Activated CD4-positive, alpha-beta memory T cell treated with anti-CD3 and anti-CD28 coated beads for 36 hours (primary cell): ENCODE data around the gene TAS2R1. TPM values are rescaled to one million over a fixed set of nuclear protein-coding genes. Genes with fewer than 3 reads are reported as not detected.
"Not testable (repeated sequence)": the region's sequence is repeated elsewhere in the genome, so short reads cannot be mapped to it uniquely, and the experiment has no call there.

Source experiments
- CTCF ChIA-PET: fragments of 350-600 bp; sonication (Branson Sonifier 250); formaldehyde crosslinking; loops from one replicate; lab custom pipeline; 2021; ENCODE audit warnings: antibody characterized with exemption, inconsistent platforms; lab: Charles Lee
- POLR2A ChIA-PET: fragments of 350-600 bp; sonication (Branson Sonifier 250); formaldehyde crosslinking; loops from one replicate; lab custom pipeline; 2021; ENCODE audit warnings: antibody characterized with exemption; lab: Charles Lee
- DNase-seq: peaks from one replicate; pipeline ENCODE4 v3.0.0-alpha.2; 2020
- H3K27ac Mint-ChIP-seq: one replicate; pipeline ENCODE4 v1.8.0; 2021; ENCODE audit warnings: mixed read lengths
- H3K27me3 Mint-ChIP-seq: one replicate; pipeline ENCODE4 v1.8.0; 2021; ENCODE audit warnings: mixed read lengths
- H3K36me3 Mint-ChIP-seq: one replicate; pipeline ENCODE4 v1.8.0; 2021; ENCODE audit warnings: mixed read lengths
- H3K4me1 Mint-ChIP-seq: one replicate; pipeline ENCODE4 v1.8.0; 2021; ENCODE audit warnings: low read depth, mixed read lengths
- H3K4me3 Mint-ChIP-seq: one replicate; pipeline ENCODE4 v1.8.0; 2021; ENCODE audit warnings: mild to moderate bottlenecking, mixed read lengths
- H3K9me3 Mint-ChIP-seq: one replicate; pipeline ENCODE4 v1.8.0; 2021; ENCODE audit warnings: mixed read lengths
- intact Hi-C: fragments of 100-400 bp; cut with micrococcal nuclease; formaldehyde crosslinking; loops from one replicate; pipeline ENCODE4 v1.15.1; 2023
- total RNA-seq, 2 experiments: library from RNA; stranded (reverse); gene quantifications; one replicate each; pipeline ENCODE4 v1.2.3, GENCODE V29; 2021

TAS2R1 gene
- total RNA-seq, 2 experiments from 2014 or later = not detected

DNA sequence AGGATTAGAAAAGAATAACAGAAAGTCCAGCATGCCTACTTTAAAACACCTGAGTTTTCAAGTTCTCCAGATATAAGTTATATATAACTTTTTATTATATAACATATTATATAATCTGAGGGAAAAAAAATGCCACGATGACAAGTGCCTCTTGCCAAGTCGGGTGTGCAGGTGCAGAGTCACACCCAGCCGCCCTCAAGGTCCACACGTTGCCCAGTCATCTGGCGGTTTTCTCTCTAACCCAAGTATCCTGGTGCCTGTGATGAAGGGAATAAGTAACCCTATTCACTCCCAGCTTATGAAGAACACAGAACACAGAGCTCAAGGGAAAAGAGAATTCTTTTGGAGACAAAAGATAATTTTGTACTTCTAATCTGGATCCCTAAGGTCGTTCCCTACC is 31.8 kb downstream of the TAS2R1 start:
- DNase-seq, intact Hi-C loops, H3K4me1 Mint-ChIP-seq, POLR2A ChIA-PET, H3K9me3 Mint-ChIP-seq, H3K27me3 Mint-ChIP-seq, H3K4me3 Mint-ChIP-seq, H3K36me3 Mint-ChIP-seq, H3K27ac Mint-ChIP-seq: not testable (repeated sequence)
- CTCF ChIA-PET = interaction anchor here (1.4 kb wide), 1 partner anchor 15 kb away, joined by 3 read pairs; no protein-coding TSS in a partner anchor

GRCh38 chr5:9597322-9597721 is 32.8 kb downstream of the TAS2R1 start:
- H3K9me3 Mint-ChIP-seq, intact Hi-C loops, H3K27ac Mint-ChIP-seq, H3K36me3 Mint-ChIP-seq, H3K4me3 Mint-ChIP-seq, H3K27me3 Mint-ChIP-seq, DNase-seq, CTCF ChIA-PET, POLR2A ChIA-PET, H3K4me1 Mint-ChIP-seq: not testable (repeated sequence)

DNA sequence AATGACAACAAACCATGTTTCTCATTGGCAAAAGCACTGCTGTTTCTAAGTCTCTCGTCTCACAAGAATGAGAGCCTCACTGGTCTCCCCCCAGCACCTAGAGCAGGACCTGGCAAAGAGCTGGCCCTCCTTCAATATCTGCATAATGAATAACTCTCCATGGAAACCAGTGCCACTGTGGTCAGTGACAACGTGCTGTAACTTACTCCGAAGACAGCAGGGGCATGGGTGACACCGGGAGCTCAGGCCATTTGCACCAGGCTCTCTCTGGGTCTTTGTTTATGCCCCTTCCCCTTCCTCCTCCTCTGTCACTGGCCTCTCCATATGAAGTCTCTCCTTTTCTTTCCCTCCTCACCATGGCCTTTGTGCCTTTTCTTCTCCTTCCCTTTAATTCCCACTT is 33.3 kb downstream of the TAS2R1 start:
- Mint-ChIP-seq H3K9me3 (no peaks in the 10 kb centered on the region), H3K36me3 (no peaks in the 10 kb centered on the region), H3K27ac (no peak overlapping the region), H3K27me3 (no peaks in the 10 kb centered on the region), H3K4me3 (no peak overlapping the region), H3K4me1 (no peaks in the 10 kb centered on the region)
- ChIA-PET CTCF (no interaction called here), POLR2A (no interaction called here)
- DNase-seq = no peak
- intact Hi-C loops = no loop called here

DNA sequence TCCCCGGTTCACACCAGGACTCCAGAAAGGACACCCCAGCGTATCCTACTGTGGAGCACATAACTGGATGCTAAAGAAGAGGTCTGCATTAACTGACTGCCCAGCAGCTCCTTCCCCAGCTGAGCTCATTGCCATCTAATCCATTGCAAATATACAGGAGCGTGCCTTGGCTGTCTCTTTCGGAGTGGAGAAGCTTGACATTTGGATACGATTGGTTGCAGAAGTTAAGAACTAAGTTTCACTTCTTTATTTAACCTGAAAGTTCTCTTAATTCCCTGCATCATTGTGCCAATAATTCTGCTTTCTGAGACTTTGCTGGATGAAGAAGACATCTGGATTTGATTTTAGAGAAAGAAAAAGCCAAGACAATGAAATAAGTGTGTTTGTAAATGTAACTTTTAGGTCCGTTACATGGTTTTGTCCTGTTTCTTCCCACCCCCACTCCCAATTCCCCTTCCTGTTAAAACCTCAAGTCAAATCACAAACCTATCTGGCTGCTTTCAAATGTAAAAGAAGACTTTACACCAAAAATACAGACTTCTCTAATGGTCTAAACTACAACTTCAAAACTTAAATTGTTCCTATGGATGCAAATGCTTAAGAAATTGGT is 33.9 kb downstream of the TAS2R1 start:
- intact Hi-C loops = no loop called here
- H3K9me3 Mint-ChIP-seq = no peaks in the 10 kb centered on the region
- H3K36me3 Mint-ChIP-seq = no peaks in the 10 kb centered on the region
- no peak overlapping the region for H3K27ac Mint-ChIP-seq
- H3K4me1 Mint-ChIP-seq = no peaks in the 10 kb centered on the region
- H3K4me3 Mint-ChIP-seq = no peak overlapping the region
- ChIA-PET CTCF (no interaction called here), POLR2A (no interaction called here)
- no peak for DNase-seq
- no peaks in the 10 kb centered on the region for H3K27me3 Mint-ChIP-seq

DNA sequence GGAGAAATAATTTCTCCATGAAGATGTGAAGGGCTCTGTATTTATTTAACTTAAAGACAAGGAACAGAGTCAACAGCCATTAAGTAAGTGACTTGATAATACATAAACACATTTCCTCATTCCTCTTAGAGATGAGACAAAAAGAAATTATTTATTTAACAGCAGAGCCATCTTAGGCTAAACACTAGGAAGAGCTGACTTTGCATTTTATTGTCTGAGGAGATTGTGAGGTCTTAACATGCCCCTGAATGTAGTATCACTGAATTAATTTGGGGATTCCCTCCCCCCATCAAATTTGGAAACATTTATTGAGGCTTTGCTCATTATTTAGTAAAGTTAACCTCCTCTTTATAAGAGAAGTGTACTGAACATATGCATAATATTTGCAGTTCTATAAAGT is 35.2 kb downstream of the TAS2R1 start:
- H3K36me3 Mint-ChIP-seq = no peaks in the 10 kb centered on the region
- no peaks in the 10 kb centered on the region for H3K9me3 Mint-ChIP-seq
- POLR2A ChIA-PET = no interaction called here
- CTCF ChIA-PET = no interaction called here
- H3K27ac Mint-ChIP-seq = no peak overlapping the region
- no peak for DNase-seq
- intact Hi-C loops = no loop called here
- H3K4me1 Mint-ChIP-seq = no peaks in the 10 kb centered on the region
- H3K27me3 Mint-ChIP-seq = no peaks in the 10 kb centered on the region
- no peak overlapping the region for H3K4me3 Mint-ChIP-seq

- Mint-ChIP-seq H3K4me1 (no peaks in the 10 kb centered on the region), H3K36me3 (no peaks in the 10 kb centered on the region), H3K4me3 (no peak overlapping the region), H3K9me3 (no peaks in the 10 kb centered on the region), H3K27ac (no peak overlapping the region), H3K27me3 (no peaks in the 10 kb centered on the region)
- ChIA-PET POLR2A (no interaction called here), CTCF (no interaction called here)
- no peak for DNase-seq
- intact Hi-C loops = no loop called here
Observed at GRCh38 chr5:9589049-9589835, 40.9 kb downstream of the TAS2R1 start.

DNA sequence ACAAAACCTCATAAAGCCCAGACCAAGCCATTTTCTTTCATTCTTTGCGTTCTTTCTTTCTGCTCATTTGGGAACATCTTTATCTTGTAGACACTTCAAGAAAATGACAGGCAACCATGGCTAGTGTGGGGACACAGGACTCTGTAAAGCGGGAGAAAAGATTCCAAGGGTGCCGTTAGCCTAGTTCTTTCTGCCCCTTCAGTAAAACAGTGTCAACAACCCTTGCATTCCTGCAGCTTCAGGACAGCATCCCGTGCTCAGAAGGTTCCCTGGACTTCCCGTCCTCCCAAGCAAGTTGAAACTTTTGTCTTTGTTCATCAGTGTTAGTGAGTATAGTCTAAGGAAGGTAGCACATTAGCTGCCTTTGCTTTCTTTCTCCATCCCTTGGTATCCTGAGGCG is 41.9 kb downstream of the TAS2R1 start:
- H3K9me3 Mint-ChIP-seq = no peaks in the 10 kb centered on the region
- H3K4me3 Mint-ChIP-seq = no peak overlapping the region
- CTCF ChIA-PET = no interaction called here
- intact Hi-C loops = no loop called here
- H3K27me3 Mint-ChIP-seq = no peaks in the 10 kb centered on the region
- POLR2A ChIA-PET = no interaction called here
- no peak overlapping the region for H3K27ac Mint-ChIP-seq
- no peaks in the 10 kb centered on the region for H3K4me1 Mint-ChIP-seq
- H3K36me3 Mint-ChIP-seq = no peaks in the 10 kb centered on the region
- DNase-seq = no peak

GRCh38 chr5:9587135-9587534 is 43.0 kb downstream of the TAS2R1 start:
- Mint-ChIP-seq H3K36me3 (no peaks in the 10 kb centered on the region), H3K4me3 (no peak overlapping the region), H3K9me3 (no peaks in the 10 kb centered on the region), H3K4me1 (no peaks in the 10 kb centered on the region), H3K27me3 (no peaks in the 10 kb centered on the region), H3K27ac (no peak overlapping the region)
- no peak for DNase-seq
- ChIA-PET POLR2A (no interaction called here), CTCF (no interaction called here)
- intact Hi-C loops = no loop called here

- POLR2A ChIA-PET = no interaction called here
- Mint-ChIP-seq H3K36me3 (no peaks in the 10 kb centered on the region), H3K4me3 (no peak overlapping the region), H3K4me1 (no peaks in the 10 kb centered on the region), H3K27me3 (no peaks in the 10 kb centered on the region), H3K27ac (no peak overlapping the region), H3K9me3 (peaks cover 3% of the 10 kb centered on the region)
- CTCF ChIA-PET = no interaction called here
- no peak for DNase-seq
- intact Hi-C loops = no loop called here
Observed at GRCh38 chr5:9582406-9582805, 47.7 kb downstream of the TAS2R1 start.

Other genes starting within 250 kb of the TAS2R1 start
- under 1 TPM; 0.48 to 0.52 TPM for gene SEMA5A, start 84.3 kb downstream of the TAS2R1 start, total RNA-seq